ENCODE results near the gene TMEM179.

- TF ChIP-seq CTCF (IDR thresholded peaks at IDR 0.05): no peak
- no peak for TF ChIP-seq POLR2A (IDR thresholded peaks at IDR 0.05)
These were observed 53.5 kb downstream of the TMEM179 start for GRCh38 chr14:104550861-104551728.
